DND-41 (cell line): ENCODE measurements around the gene SETD3.

Experiments used
- ATAC-seq: fragments of 200-7000 bp; cut with Tn5 transposase; 3 replicates; pipeline ENCODE4 v1.9.1; 2021; ENCODE audit warnings: low read depth; ENCODE audit not compliant: insufficient read depth
- DNase-seq: peaks from one replicate; pipeline ENCODE4 v3.0.0-alpha.2; 2020
- H2AFZ ChIP-seq: 2 replicates; pipeline ENCODE4 v1.6.0; 2012; ENCODE audit warnings: low read depth, low read length
- H3K27ac ChIP-seq: 2 replicates; pipeline ENCODE4 v1.5.1; 2012; ENCODE audit warnings: low read length, inconsistent platforms
- H3K27me3 ChIP-seq: fragments of 200-600 bp; sonication (generic); 2 replicates; pipeline ENCODE4 v1.6.0; 2012; ENCODE audit warnings: low read length, mild to moderate bottlenecking, inconsistent platforms; ENCODE audit not compliant: insufficient read depth, poor library complexity
- H3K36me3 ChIP-seq: 2 replicates; pipeline ENCODE4 v1.5.1; 2012; ENCODE audit warnings: low read length, inconsistent platforms; ENCODE audit not compliant: insufficient read depth
- H3K4me1 ChIP-seq: 2 replicates; pipeline ENCODE4 v1.5.1; 2012; ENCODE audit warnings: mild to moderate bottlenecking, low read length; ENCODE audit not compliant: insufficient read depth
- H3K4me2 ChIP-seq: 2 replicates; pipeline ENCODE4 v1.6.0; 2012; ENCODE audit warnings: mild to moderate bottlenecking, moderate library complexity, low read length, inconsistent platforms; ENCODE audit not compliant: insufficient read depth
- H3K4me3 ChIP-seq, 2 experiments: fragments of 200-600 bp in 1 of 2; shearing (Covaris generic) in 1 of 2; 2 replicates each; pipeline ENCODE4 v1.5.1; 2012 to 2016; ENCODE audit warnings: inconsistent platforms in 2 of 2, low read length in 2 of 2, mild to moderate bottlenecking in 2 of 2, low read depth in 1 of 2, moderate library complexity in 1 of 2
- H3K79me2 ChIP-seq: 2 replicates; pipeline ENCODE4 v1.6.0; 2012; ENCODE audit warnings: low read length, inconsistent platforms; ENCODE audit not compliant: insufficient read depth
- H3K9ac ChIP-seq: 2 replicates; pipeline ENCODE4 v1.6.0; 2012; ENCODE audit warnings: low read depth, mild to moderate bottlenecking, inconsistent platforms, low read length, moderate library complexity
- H3K9me3 ChIP-seq: 2 replicates; pipeline ENCODE4 v1.5.1; 2012; ENCODE audit warnings: low read length, moderate library complexity, mild to moderate bottlenecking, inconsistent platforms; ENCODE audit not compliant: insufficient read depth, severe bottlenecking
- H4K20me1 ChIP-seq: 2 replicates; pipeline ENCODE4 v1.6.0; 2012; ENCODE audit warnings: low read length; ENCODE audit not compliant: insufficient read depth
- CTCF ChIP-seq: IDR thresholded peaks from 2 replicates; pipeline ENCODE4 v1.5.1; 2012; ENCODE audit warnings: borderline replicate concordance, low read length, moderate library complexity, mild to moderate bottlenecking; ENCODE audit not compliant: poor library complexity, severe bottlenecking; ENCODE audit errors: extremely low read depth
- EZH2 ChIP-seq: IDR thresholded peaks from 3 replicates; pipeline ENCODE4 v1.6.1; 2012; ENCODE audit warnings: borderline replicate concordance, low read depth, mild to moderate bottlenecking, moderate library complexity, low read length, inconsistent platforms; ENCODE audit not compliant: severe bottlenecking

Gene SETD3

GRCh38 chr14:99505089-99505488, 24.4 kb upstream of the SETD3 start:
- H3K9ac ChIP-seq, result no peak overlapping the region
- no peaks in the 10 kb centered on the region for H3K79me2 ChIP-seq
- peaks cover 97% of the 10 kb centered on the region for H3K36me3 ChIP-seq
- ATAC-seq (no peak), DNase-seq (peak; percentile 1)
- no peak for TF ChIP-seq CTCF
- no peaks in the 10 kb centered on the region for H3K4me1 ChIP-seq
- H4K20me1 ChIP-seq, result peaks cover 9% of the 10 kb centered on the region; the same call in 1 of the 2 replicates
- no peak overlapping the region for H3K4me2 ChIP-seq
- no peak overlapping the region for H3K4me3 ChIP-seq
- no peak overlapping the region for H2AFZ ChIP-seq
- H3K27ac ChIP-seq, result no peak overlapping the region
- no peaks in the 10 kb centered on the region for H3K27me3 ChIP-seq
- no peaks in the 10 kb centered on the region for H3K9me3 ChIP-seq

DNA sequence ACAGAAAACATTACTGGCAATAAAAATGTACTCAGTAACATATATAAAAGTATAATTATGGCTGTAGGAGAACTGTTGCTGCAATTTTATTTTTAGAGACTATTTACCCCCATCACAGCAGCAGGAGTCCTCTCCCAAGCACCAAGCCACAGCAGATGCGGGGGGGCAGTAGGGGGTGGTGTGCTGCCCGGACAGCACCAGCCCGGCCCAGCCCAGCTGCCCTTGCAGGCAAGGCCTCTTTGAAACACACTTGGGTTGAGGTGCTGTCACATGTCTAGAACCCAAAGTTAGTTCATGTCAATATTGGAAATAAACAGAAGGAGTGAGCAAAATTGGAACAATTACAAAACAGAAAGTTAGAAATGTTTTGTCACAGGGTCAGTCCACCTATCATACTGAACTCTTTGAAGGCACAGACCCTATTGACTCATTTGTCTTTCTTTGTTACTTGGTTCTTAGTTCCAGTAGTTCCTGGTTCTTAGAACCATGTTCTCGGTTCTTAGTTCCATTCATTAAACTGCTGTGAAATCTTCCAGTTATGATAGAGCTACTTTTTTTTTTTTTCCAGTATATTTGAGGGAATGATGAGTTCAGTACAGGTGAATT, 23.3 kb upstream of the SETD3 start:
- no peak overlapping the region for H3K9ac ChIP-seq
- peaks cover 7% of the 10 kb centered on the region; the same call in 1 of the 2 replicates for H4K20me1 ChIP-seq
- no peak overlapping the region for H3K27ac ChIP-seq
- no peak for ATAC-seq
- no peaks in the 10 kb centered on the region for H3K27me3 ChIP-seq
- no peaks in the 10 kb centered on the region for H3K4me1 ChIP-seq
- DNase-seq, result peak; percentile 2
- TF ChIP-seq EZH2, result no peak
- no peak for TF ChIP-seq CTCF
- H3K4me3 ChIP-seq, result no peak overlapping the region
- H3K36me3 ChIP-seq, result peaks cover 93% of the 10 kb centered on the region
- no peak overlapping the region for H3K4me2 ChIP-seq
- H2AFZ ChIP-seq, result no peak overlapping the region
- H3K9me3 ChIP-seq, result no peaks in the 10 kb centered on the region
- H3K79me2 ChIP-seq, result no peaks in the 10 kb centered on the region

DNA sequence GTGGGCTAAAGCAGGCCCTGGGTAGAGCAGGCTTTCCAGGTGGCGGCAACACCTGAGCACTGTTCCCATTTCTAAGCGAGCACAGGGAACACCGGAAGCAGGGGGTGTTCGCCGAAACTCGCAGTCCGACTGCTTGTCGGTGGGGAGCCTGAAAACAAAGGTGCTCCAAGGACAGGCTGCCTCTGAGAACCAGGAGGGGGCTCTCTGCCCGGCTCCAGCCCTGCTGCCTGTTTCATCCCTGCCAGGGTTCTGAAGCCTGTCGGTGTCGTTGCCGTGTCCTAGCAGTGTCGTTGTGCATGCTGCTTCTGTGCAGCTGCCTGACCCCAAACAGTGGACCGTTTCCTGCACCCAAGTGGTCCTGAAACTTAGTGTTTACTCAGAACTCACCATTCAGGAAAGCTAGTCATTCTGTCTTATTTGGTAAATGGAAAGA, 22.3 kb upstream of the SETD3 start:
- Histone ChIP-seq H4K20me1 (peaks cover 2% of the 10 kb centered on the region), H3K79me2 (peaks cover 3% of the 10 kb centered on the region; the same call in 1 of the 2 replicates), H3K27me3 (no peaks in the 10 kb centered on the region), H3K27ac (no peak overlapping the region), H3K36me3 (peaks cover 87% of the 10 kb centered on the region), H3K9ac (no peak overlapping the region), H3K4me1 (no peaks in the 10 kb centered on the region), H2AFZ (no peak overlapping the region), H3K9me3 (no peaks in the 10 kb centered on the region), H3K4me3 (no peak overlapping the region), H3K4me2 (no peak overlapping the region)
- TF ChIP-seq CTCF, result no peak
- TF ChIP-seq EZH2, result no peak
- DNase-seq (no peak), ATAC-seq (no peak)
